ENCODE data around the gene GRID1. TPM values are rescaled to one million over a fixed set of nuclear protein-coding genes. Genes with fewer than 3 reads are reported as not detected.

Gene GRID1
- total RNA-seq, 1 experiment from 2014 or later = not detected

GRCh38 chr10:86393362-86393761 is 26.8 kb upstream of the GRID1 start:
- Histone ChIP-seq H3K79me2 (ENCODE audit: low read length) (no peaks in the 10 kb centered on the region), H3K4me3 (ENCODE audit: low read length) (no peak overlapping the region), H3K9ac (ENCODE audit: low read length) (no peak overlapping the region), H3K27me3 (ENCODE audit: low read length) (no peaks in the 10 kb centered on the region), H4K20me1 (ENCODE audit: low read length) (no peaks in the 10 kb centered on the region), H3K9me2 (replicated peaks; ENCODE audit: low read length) (no peaks in the 10 kb centered on the region), H3F3A (ENCODE audit: low read length, unreplicated experiment) (no peaks in the 10 kb centered on the region), H3K27ac (ENCODE audit: low read length) (no peak overlapping the region), H3K9me3 (ENCODE audit: low read length) (no peaks in the 10 kb centered on the region), H3K36me3 (ENCODE audit: low read depth, low read length) (no peaks in the 10 kb centered on the region), H3K4me1 (ENCODE audit: insufficient read depth, low read length) (no peaks in the 10 kb centered on the region), H3K4me2 (ENCODE audit: low read length) (no peak overlapping the region), H2AFZ (ENCODE audit: low read length) (no peak overlapping the region)
- DNase-seq (no peak), ATAC-seq (no peak)
- POLR2A ChIA-PET (ENCODE audit: unreplicated experiment) = no interaction called here
- no peak for TF ChIP-seq CTCF (conservative IDR thresholded peaks at IDR 0.05; ENCODE audit: low read depth, low read length)
- no peak for TF ChIP-seq EZH2 (IDR thresholded peaks at IDR 0.05; ENCODE audit: low read length, unreplicated experiment)
- no peak for TF ChIP-seq EZH2phosphoT487 (IDR thresholded peaks at IDR 0.05; ENCODE audit: borderline replicate concordance, low read length)
- intact Hi-C loops (cut with micrococcal nuclease) = no loop called here
- CTCF ChIA-PET = no interaction called here
- no TSS peak for BruUV-seq (replicated peaks)

DNA sequence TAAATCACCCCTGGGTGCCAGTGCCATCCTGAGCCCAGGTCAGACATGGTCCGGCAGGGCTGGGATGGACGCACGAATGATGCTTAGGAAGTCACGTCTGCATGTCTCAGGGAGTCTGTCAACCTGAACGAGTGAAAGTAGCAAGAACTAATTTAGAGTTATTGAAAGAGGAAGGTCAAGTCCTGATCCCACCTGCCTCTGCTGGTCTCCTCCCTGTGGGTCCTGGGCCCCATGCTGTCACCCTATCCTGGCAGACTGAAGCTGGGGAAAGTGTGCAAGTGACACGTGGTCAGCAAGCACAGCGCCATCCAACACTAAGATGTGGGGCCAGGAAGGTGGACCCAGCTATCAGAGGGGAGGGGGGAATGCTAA is 26.1 kb upstream of the GRID1 start:
- H3K4me1 ChIP-seq (ENCODE audit: insufficient read depth, low read length) = no peaks in the 10 kb centered on the region
- H3K9me2 ChIP-seq (replicated peaks; ENCODE audit: low read length) = no peaks in the 10 kb centered on the region
- no peak overlapping the region for H2AFZ ChIP-seq (ENCODE audit: low read length)
- no peak for TF ChIP-seq EZH2phosphoT487 (IDR thresholded peaks at IDR 0.05; ENCODE audit: borderline replicate concordance, low read length)
- no peaks in the 10 kb centered on the region for H3K27me3 ChIP-seq (ENCODE audit: low read length)
- H3K4me2 ChIP-seq (ENCODE audit: low read length) = no peak overlapping the region
- H3K27ac ChIP-seq (ENCODE audit: low read length) = no peak overlapping the region
- CTCF ChIA-PET = no interaction called here
- no peaks in the 10 kb centered on the region for H3K36me3 ChIP-seq (ENCODE audit: low read depth, low read length)
- no peak for ATAC-seq
- H3K4me3 ChIP-seq (ENCODE audit: low read length) = no peak overlapping the region
- H3K79me2 ChIP-seq (ENCODE audit: low read length) = no peaks in the 10 kb centered on the region
- H3F3A ChIP-seq (ENCODE audit: low read length, unreplicated experiment) = no peaks in the 10 kb centered on the region
- no peaks in the 10 kb centered on the region for H3K9me3 ChIP-seq (ENCODE audit: low read length)
- intact Hi-C loops (cut with micrococcal nuclease) = no loop called here
- POLR2A ChIA-PET (ENCODE audit: unreplicated experiment) = no interaction called here
- no peaks in the 10 kb centered on the region for H4K20me1 ChIP-seq (ENCODE audit: low read length)
- BruUV-seq (replicated peaks) = no TSS peak
- DNase-seq = no peak
- no peak overlapping the region for H3K9ac ChIP-seq (ENCODE audit: low read length)

- Histone ChIP-seq H3K4me2 (ENCODE audit: low read length) (no peak overlapping the region), H3K4me1 (ENCODE audit: insufficient read depth, low read length) (no peaks in the 10 kb centered on the region), H3K27ac (ENCODE audit: low read length) (no peak overlapping the region), H3F3A (ENCODE audit: low read length, unreplicated experiment) (no peaks in the 10 kb centered on the region), H3K79me2 (ENCODE audit: low read length) (no peaks in the 10 kb centered on the region), H3K9me3 (ENCODE audit: low read length) (no peaks in the 10 kb centered on the region), H3K9me2 (replicated peaks; ENCODE audit: low read length) (no peaks in the 10 kb centered on the region), H4K20me1 (ENCODE audit: low read length) (no peaks in the 10 kb centered on the region), H2AFZ (ENCODE audit: low read length) (no peak overlapping the region), H3K9ac (ENCODE audit: low read length) (no peak overlapping the region), H3K27me3 (ENCODE audit: low read length) (no peaks in the 10 kb centered on the region), H3K36me3 (ENCODE audit: low read depth, low read length) (no peaks in the 10 kb centered on the region), H3K4me3 (ENCODE audit: low read length) (no peak overlapping the region)
- intact Hi-C loops (cut with micrococcal nuclease) = no loop called here
- ATAC-seq (no peak), DNase-seq (no peak)
- POLR2A ChIA-PET (ENCODE audit: unreplicated experiment) = no interaction called here
- BruUV-seq (replicated peaks) = no TSS peak
- CTCF ChIA-PET = no interaction called here
- TF ChIP-seq EZH2phosphoT487 (IDR thresholded peaks at IDR 0.05; ENCODE audit: borderline replicate concordance, low read length) = no peak
- TF ChIP-seq EZH2 (IDR thresholded peaks at IDR 0.05; ENCODE audit: low read length, unreplicated experiment) = no peak
- TF ChIP-seq CTCF (conservative IDR thresholded peaks at IDR 0.05; ENCODE audit: low read depth, low read length) = no peak
Observed at GRCh38 chr10:86391986-86392722, 25.6 kb upstream of the GRID1 start.

All from PC-3 (cell line).